DND-41 (cell line): Measurements from ENCODE around the gene PLCXD3.

ENCODE experiments used
- EZH2 ChIP-seq: IDR thresholded peaks from 3 replicates; pipeline ENCODE4 v1.6.1; 2012; ENCODE audit warnings: borderline replicate concordance, low read depth, mild to moderate bottlenecking, moderate library complexity, low read length, inconsistent platforms; ENCODE audit not compliant: severe bottlenecking
- TF ChIP-seq, protein P1 (sequence below): IDR thresholded peaks from 2 replicates; pipeline ENCODE4 v1.5.1; 2012; ENCODE audit warnings: borderline replicate concordance, low read length, moderate library complexity, mild to moderate bottlenecking; ENCODE audit not compliant: poor library complexity, severe bottlenecking; ENCODE audit errors: extremely low read depth

- no peak for TF ChIP-seq EZH2
- TF ChIP-seq, protein P1, sequence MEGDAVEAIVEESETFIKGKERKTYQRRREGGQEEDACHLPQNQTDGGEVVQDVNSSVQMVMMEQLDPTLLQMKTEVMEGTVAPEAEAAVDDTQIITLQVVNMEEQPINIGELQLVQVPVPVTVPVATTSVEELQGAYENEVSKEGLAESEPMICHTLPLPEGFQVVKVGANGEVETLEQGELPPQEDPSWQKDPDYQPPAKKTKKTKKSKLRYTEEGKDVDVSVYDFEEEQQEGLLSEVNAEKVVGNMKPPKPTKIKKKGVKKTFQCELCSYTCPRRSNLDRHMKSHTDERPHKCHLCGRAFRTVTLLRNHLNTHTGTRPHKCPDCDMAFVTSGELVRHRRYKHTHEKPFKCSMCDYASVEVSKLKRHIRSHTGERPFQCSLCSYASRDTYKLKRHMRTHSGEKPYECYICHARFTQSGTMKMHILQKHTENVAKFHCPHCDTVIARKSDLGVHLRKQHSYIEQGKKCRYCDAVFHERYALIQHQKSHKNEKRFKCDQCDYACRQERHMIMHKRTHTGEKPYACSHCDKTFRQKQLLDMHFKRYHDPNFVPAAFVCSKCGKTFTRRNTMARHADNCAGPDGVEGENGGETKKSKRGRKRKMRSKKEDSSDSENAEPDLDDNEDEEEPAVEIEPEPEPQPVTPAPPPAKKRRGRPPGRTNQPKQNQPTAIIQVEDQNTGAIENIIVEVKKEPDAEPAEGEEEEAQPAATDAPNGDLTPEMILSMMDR: no peak
These were observed 225.5 kb downstream of the PLCXD3 start for GRCh38 chr5:41284938-41285337.
